HEK293T (cell line): Measurements from ENCODE around the gene NPLOC4.
"Not testable (repeated sequence)": the region's sequence is repeated elsewhere in the genome, so short reads cannot be mapped to it uniquely, and the experiment has no call there.

Experiments
- CTCF ChIA-PET: fragments of 350-600 bp; formaldehyde crosslinking; extraction: SDS; loops from one replicate; lab custom pipeline; 2021; ENCODE audit warnings: antibody characterized with exemption, inconsistent platforms; lab: Yijun Ruan, JAX
- POLR2A ChIA-PET: fragments of 350-600 bp; formaldehyde crosslinking; extraction: SDS; loops from one replicate; lab custom pipeline; 2020; ENCODE audit warnings: antibody characterized with exemption, inconsistent platforms; lab: Yijun Ruan, JAX
- DNase-seq: peaks from one replicate; pipeline ENCODE4 v3.0.0; 2012; ENCODE audit warnings: mixed read lengths; ENCODE audit errors: extremely low spot score
- ARNT ChIP-seq: fragments of 450-650 bp; IDR thresholded peaks from 2 replicates; pipeline ENCODE4 v1.6.1; 2017; ENCODE audit warnings: mild to moderate bottlenecking
- BHLHE40 ChIP-seq: fragments of 450-650 bp; IDR thresholded peaks from 2 replicates; pipeline ENCODE4 v1.6.1; 2016; ENCODE audit warnings: mild to moderate bottlenecking, moderate library complexity, borderline replicate concordance
- CTBP1 ChIP-seq: fragments of 450-650 bp; IDR thresholded peaks from 2 replicates; pipeline ENCODE4 v1.6.1; 2016; ENCODE audit warnings: borderline replicate concordance
- ELF4 ChIP-seq: fragments of 450-650 bp; IDR thresholded peaks from 2 replicates; pipeline ENCODE4 v1.6.1; 2017; ENCODE audit warnings: antibody characterized with exemption
- FOXA1 ChIP-seq: fragments of 450-650 bp; IDR thresholded peaks from 2 replicates; pipeline ENCODE4 v1.6.1; 2016; ENCODE audit warnings: mild to moderate bottlenecking
- FOXK2 ChIP-seq: fragments of 450-650 bp; IDR thresholded peaks from 2 replicates; pipeline ENCODE4 v1.6.1; 2016; ENCODE audit warnings: mild to moderate bottlenecking
- FOXM1 ChIP-seq: fragments of 450-650 bp; IDR thresholded peaks from 2 replicates; pipeline ENCODE4 v1.6.1; 2017; ENCODE audit warnings: mild to moderate bottlenecking, borderline replicate concordance
- HDGF ChIP-seq: fragments of 450-650 bp; IDR thresholded peaks from 2 replicates; pipeline ENCODE4 v1.6.1; 2017; ENCODE audit warnings: antibody characterized with exemption, borderline replicate concordance
- L3MBTL2 ChIP-seq: fragments of 450-650 bp; conservative IDR thresholded peaks from 2 replicates; pipeline ENCODE4 v1.6.1; 2016; ENCODE audit warnings: mild to moderate bottlenecking
- LEF1 ChIP-seq: fragments of 450-650 bp; IDR thresholded peaks from 2 replicates; pipeline ENCODE4 v1.6.1; 2017; ENCODE audit warnings: mild to moderate bottlenecking, borderline replicate concordance
- NFRKB ChIP-seq: fragments of 450-650 bp; IDR thresholded peaks from 2 replicates; pipeline ENCODE4 v1.6.1; 2016; ENCODE audit warnings: mild to moderate bottlenecking, moderate library complexity
- PKNOX1 ChIP-seq: fragments of 450-650 bp; IDR thresholded peaks from 2 replicates; pipeline ENCODE4 v1.6.1; 2016
- SP1 ChIP-seq: fragments of 450-650 bp; IDR thresholded peaks from 2 replicates; pipeline ENCODE4 v1.6.1; 2017
- SUZ12 ChIP-seq: fragments of 450-650 bp; IDR thresholded peaks from 2 replicates; pipeline ENCODE4 v1.6.1; 2016; ENCODE audit warnings: mild to moderate bottlenecking
- TARDBP ChIP-seq: fragments of 450-650 bp; IDR thresholded peaks from 2 replicates; pipeline ENCODE4 v1.6.1; 2016
- ZNF384 ChIP-seq: fragments of 450-650 bp; IDR thresholded peaks from 2 replicates; pipeline ENCODE4 v1.6.1; 2016

NPLOC4 gene

DNA sequence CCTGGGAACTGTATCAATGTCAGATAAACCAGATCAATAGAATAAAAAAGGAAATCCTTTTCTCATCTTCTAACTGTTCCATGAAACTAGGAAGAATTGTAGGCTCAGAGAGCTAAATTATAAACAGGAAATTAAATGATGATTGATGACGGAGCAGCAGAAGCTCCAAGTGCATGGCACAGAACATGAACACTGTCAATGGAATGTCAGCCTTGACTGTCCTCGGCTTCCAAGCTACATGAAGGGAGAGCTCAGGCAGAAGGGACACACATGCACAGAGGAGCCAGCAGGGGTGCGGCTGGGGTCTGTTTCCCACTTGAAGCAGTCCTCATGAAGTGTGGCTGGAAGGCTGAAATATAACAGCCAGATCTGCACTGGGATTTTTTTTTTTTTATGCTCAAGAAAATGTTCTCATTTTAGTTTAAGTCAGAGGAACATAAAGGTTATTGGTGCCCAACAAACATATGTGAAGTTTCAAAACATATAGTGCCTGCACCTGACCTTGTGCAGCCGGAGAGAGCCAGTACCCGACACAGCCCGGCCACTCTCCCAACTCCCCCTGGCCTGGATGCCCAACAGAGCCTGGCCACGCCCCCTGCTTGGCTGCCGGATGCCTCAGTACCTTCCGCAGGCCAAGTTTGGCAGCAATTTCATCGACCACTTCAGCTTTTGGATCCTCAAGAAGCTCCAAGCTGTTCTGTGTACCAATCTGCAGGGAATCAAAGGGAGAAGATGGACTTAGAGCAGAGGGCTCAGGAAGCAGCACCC lies 37.0 kb downstream of the NPLOC4 start:
- DNase-seq, result no peak
- ChIA-PET CTCF (interaction anchor here (0.6 to 1.5 kb wide), 5 partner anchors 9 to 122 kb away, joined by 3 to 5 read pairs (median 3); no protein-coding TSS in a partner anchor), POLR2A (interaction anchor here (1.1 kb wide), 1 partner anchor 42 kb away, joined by 3 read pairs; no protein-coding TSS in a partner anchor)
- TF ChIP-seq LEF1 (no peak), ARNT (no peak), FOXA1 (no peak), PKNOX1 (no peak), L3MBTL2 (no peak), NFRKB (no peak), HDGF (no peak), TARDBP (no peak), ELF4 (no peak), FOXK2 (no peak), CTBP1 (no peak), SUZ12 (no peak), FOXM1 (no peak), BHLHE40 (no peak), ZNF384 (no peak), SP1 (no peak)

GRCh38 chr17:81593105-81593871 lies 43.6 kb downstream of the NPLOC4 start:
- TF ChIP-seq BHLHE40 (no peak), ELF4 (no peak), FOXK2 (no peak), ZNF384 (no peak)
- ChIA-PET CTCF (no interaction called here), POLR2A (no interaction called here)
- DNase-seq, result no peak

DNA sequence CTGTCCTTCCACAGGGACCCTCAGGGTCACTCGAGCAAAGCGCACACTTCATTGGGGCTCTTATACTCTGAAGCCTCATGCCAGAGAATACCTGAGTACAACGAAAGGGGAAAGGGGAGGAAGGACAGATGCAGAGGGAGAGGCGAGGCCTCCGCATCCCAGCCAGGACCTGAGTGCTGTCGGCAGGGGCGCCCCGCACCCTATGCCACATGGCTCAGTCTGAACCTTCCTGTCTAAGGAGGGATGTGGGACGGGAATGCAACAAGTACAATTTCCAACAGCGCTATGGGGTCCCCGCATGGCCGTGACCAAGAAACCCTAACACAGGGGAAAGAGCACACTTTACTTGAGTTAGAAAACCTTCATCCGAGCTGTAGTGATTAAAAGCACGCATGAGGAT lies 44.9 kb downstream of the NPLOC4 start:
- DNase-seq, result no peak
- ChIA-PET CTCF (no interaction called here), POLR2A (no interaction called here)
- no peak for TF ChIP-seq BHLHE40
- TF ChIP-seq TARDBP, result no peak
- no peak for TF ChIP-seq CTBP1
- TF ChIP-seq ELF4, result no peak
- TF ChIP-seq ARNT, result no peak
- TF ChIP-seq SP1, result no peak

DNA sequence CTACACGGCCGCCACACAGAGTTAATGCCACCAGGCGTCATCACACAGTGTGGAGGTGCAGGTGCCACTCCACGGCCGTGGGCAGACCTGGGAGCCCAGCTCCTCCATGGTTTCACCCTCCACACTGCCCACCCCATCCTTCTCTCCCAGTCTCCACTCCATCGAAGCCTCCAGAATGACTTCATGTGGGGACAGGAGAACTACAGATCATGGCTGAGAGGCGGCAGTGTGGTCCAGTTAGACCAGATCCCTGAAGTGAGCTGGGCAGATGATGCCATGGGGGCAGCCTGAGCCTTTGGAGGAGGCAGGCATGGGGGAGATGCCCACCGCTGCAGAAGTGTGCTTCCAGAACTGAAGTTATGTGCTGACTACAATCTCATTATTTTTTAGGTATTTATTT lies 46.8 kb downstream of the NPLOC4 start:
- no peak for DNase-seq
- POLR2A ChIA-PET, result no interaction called here
- TF ChIP-seq FOXM1 (no peak), L3MBTL2 (no peak), TARDBP (no peak), SP1 (no peak), ARNT (no peak), FOXA1 (no peak), ZNF384 (no peak), NFRKB (no peak), HDGF (no peak)
- CTCF ChIA-PET, result interaction anchor here (1.2 kb wide), 1 partner anchor 11 kb away, joined by 3 read pairs; no protein-coding TSS in a partner anchor

- TF ChIP-seq FOXM1 (no peak), FOXK2 (no peak), HDGF (no peak), BHLHE40 (no peak), PKNOX1 (peak; percentile 56; the same call in 1 of the 2 replicates), SP1 (no peak), L3MBTL2 (no peak), ARNT (no peak)
- POLR2A ChIA-PET, result no interaction called here
- DNase-seq, result no peak
- CTCF ChIA-PET, result no interaction called here
Measured at GRCh38 chr17:81589612-81590011, 47.3 kb downstream of the NPLOC4 start.

DNA sequence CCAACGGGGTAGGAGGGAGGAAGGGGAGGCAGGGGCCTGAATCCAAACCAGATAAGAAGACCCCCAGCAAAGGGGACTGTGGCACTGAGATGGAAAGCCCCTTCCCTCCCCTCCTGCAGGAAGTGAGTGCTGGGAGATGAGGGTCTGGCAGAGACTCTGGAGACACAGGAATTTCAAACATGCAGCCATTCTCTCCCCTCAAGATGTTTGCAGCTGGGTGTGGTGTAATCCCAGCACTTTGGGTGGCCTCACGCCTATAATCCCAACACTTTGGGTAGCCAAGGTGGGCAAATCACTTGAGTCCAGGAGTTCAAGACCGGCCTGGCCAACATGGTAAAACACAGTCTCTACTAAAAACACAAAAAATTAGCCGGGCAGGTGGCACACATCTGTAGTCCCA lies 50.8 kb downstream of the NPLOC4 start:
- ChIA-PET POLR2A (no interaction called here), CTCF (interaction anchor here (1.4 kb wide), 1 partner anchor 15 kb away, joined by 4 read pairs; no protein-coding TSS in a partner anchor)
- DNase-seq, result no peak
- TF ChIP-seq FOXA1 (no peak), LEF1 (no peak), ELF4 (no peak), FOXM1 (no peak), PKNOX1 (no peak), BHLHE40 (no peak), L3MBTL2 (no peak), HDGF (no peak), ZNF384 (no peak)

DNA sequence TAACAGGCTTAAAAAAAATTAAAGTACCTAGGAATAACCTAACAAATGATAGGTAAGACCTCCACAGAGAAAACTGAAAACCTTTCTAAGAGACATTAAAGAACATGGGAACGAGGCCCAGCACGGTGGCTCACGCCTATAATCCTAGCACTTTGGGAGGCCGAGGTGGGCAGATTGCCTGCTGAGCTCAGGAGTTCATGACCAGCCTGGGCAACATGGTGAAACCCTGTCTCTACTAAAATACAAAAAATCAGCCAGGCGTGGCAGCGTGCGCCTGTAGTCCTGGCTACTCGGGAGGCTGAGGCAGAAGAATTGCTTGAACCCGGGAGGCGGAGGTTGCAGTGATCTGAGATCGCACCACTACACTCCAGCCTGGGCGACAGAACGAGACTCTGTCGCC lies 52.1 kb downstream of the NPLOC4 start:
- CTCF ChIA-PET, result interaction anchor here (1.1 kb wide), 1 partner anchor 11 kb away, joined by 3 read pairs; no protein-coding TSS in a partner anchor
- DNase-seq, POLR2A ChIA-PET: not testable (repeated sequence)
